K562 (cell line): ENCODE data around the gene ECT2. TPM values are rescaled to one million over a fixed set of nuclear protein-coding genes. Genes with fewer than 3 reads are reported as not detected.
A peak's percentile ranks its signal among the peaks of the same experiment; 100 is the strongest.

Experiments used
- ATAC-seq: fragments of 200-7000 bp; cut with Tn5 transposase; 3 replicates; pipeline ENCODE4 v1.9.1; 2020; ENCODE audit warnings: moderate library complexity
- BruUV-seq: library from RNA; stranded (reverse); fragments of 400-500 nt; replicated peaks from 2 replicates; lab custom pipeline; 2021; lab: Mats Ljungman, UMichigan
- CTCF ChIA-PET: fragments of 300-600 bp; formaldehyde crosslinking; extraction: SDS; loops from one replicate; lab custom pipeline; 2021; ENCODE audit warnings: low intra/inter-chr PET ratio; lab: Yijun Ruan, JAX
- POLR2A ChIA-PET: fragments of 300-600, 350-650 bp; sonication (Branson Sonifier 250); formaldehyde crosslinking; extraction: SDS; loops from one replicate; lab custom pipeline; 2021; ENCODE audit warnings: antibody characterized with exemption, inconsistent platforms; lab: Yijun Ruan, JAX
- DNase-seq, 4 experiments: peaks; one replicate each; pipeline versions ENCODE4 v3.0.0 to v3.0.0-alpha.2; 2011 to 2018; ENCODE audit warnings: low spot score in 3 of 4, mixed read lengths in 3 of 4; ENCODE audit errors: extremely low read depth in 1 of 4
- FAIRE-seq: peaks from 2 replicates; lab custom pipeline; 2011; peaks lifted over from hg19 to GRCh38; lab: Jason Lieb, UNC
- H2AFZ ChIP-seq: 2 replicates; pipeline ENCODE4 v1.6.0; 2011; ENCODE audit warnings: low read depth, low read length, control low read depth, inconsistent platforms
- H3K27ac ChIP-seq: fragments of 200-600 bp; 3 replicates; pipeline ENCODE4 v1.8.0; 2011; ENCODE audit warnings: low read depth, mild to moderate bottlenecking, control low read depth, inconsistent platforms, low read length, moderate library complexity, mixed read lengths; ENCODE audit errors: extremely low read depth
- H3K27me3 ChIP-seq, 2 experiments: fragments of 300-600 bp in 1 of 2; 2 replicates in 1 of 2; 3 replicates in 1 of 2; pipeline versions ENCODE4 v1.6.0 to v1.8.0; 2011; ENCODE audit warnings: inconsistent platforms in 2 of 2, low read length in 2 of 2, mild to moderate bottlenecking in 1 of 2, mixed read lengths in 1 of 2, moderate library complexity in 1 of 2; ENCODE audit not compliant: control insufficient read depth in 2 of 2, insufficient read depth in 2 of 2
- H3K36me3 ChIP-seq: fragments of 300-600 bp; 3 replicates; pipeline ENCODE4 v1.8.0; 2011; ENCODE audit warnings: mild to moderate bottlenecking, low read length, inconsistent platforms; ENCODE audit not compliant: control insufficient read depth, insufficient read depth
- H3K4me1 ChIP-seq, 2 experiments: fragments of 200-600 bp in 1 of 2; replicated peaks in 1 of 2; 2 replicates in 1 of 2; 3 replicates in 1 of 2; pipeline versions ENCODE4 v1.5.1 to v1.8.0; 2011; ENCODE audit warnings: inconsistent platforms in 2 of 2, low read length in 2 of 2, mild to moderate bottlenecking in 1 of 2, mixed read lengths in 1 of 2, moderate library complexity in 1 of 2; ENCODE audit not compliant: control insufficient read depth in 2 of 2, insufficient read depth in 2 of 2
- H3K4me2 ChIP-seq: 2 replicates; pipeline ENCODE4 v1.6.1; 2011; ENCODE audit warnings: low read length, control low read depth, inconsistent platforms, mixed read lengths; ENCODE audit not compliant: insufficient read depth
- H3K4me3 ChIP-seq: fragments of 200-600 bp; sonication (generic), shearing (Covaris generic); 2 replicates; pipeline ENCODE4 v1.5.1; 2016; ENCODE audit warnings: control low read depth, inconsistent platforms
- H3K79me2 ChIP-seq: fragments of 200-600 bp; 3 replicates; pipeline ENCODE4 v1.8.0; 2011; ENCODE audit warnings: low read length, inconsistent platforms; ENCODE audit not compliant: control insufficient read depth, insufficient read depth
- H3K9ac ChIP-seq, 2 experiments: 2 replicates each; pipeline versions ENCODE4 v1.6.0 to v1.6.1; 2011; ENCODE audit warnings: low read depth in 2 of 2, low read length in 2 of 2, control low read depth in 1 of 2, inconsistent platforms in 1 of 2, mild to moderate bottlenecking in 1 of 2, mixed read lengths in 1 of 2; ENCODE audit not compliant: insufficient read depth in 1 of 2
- H3K9me1 ChIP-seq: one replicate; pipeline ENCODE4 v1.6.0; 2011; ENCODE audit warnings: inconsistent platforms, mild to moderate bottlenecking, low read length, moderate library complexity; ENCODE audit not compliant: control insufficient read depth, insufficient read depth
- H3K9me3 ChIP-seq: replicated peaks from 2 replicates; pipeline ENCODE4 v1.5.1; 2011; ENCODE audit warnings: low read depth, low read length, inconsistent platforms; ENCODE audit not compliant: control insufficient read depth, insufficient read depth
- H4K20me1 ChIP-seq: replicated peaks from 2 replicates; pipeline ENCODE4 v1.6.1; 2011; ENCODE audit warnings: low read length, inconsistent platforms, mixed read lengths; ENCODE audit not compliant: control insufficient read depth, insufficient read depth
- ARID4B ChIP-seq: sonication (generic); formaldehyde crosslinking; IDR thresholded peaks from 2 replicates; pipeline ENCODE4 v1.8.0; 2022; ENCODE audit warnings: mild to moderate bottlenecking, missing genetic modification reagents
- KDM1A ChIP-seq, 2 experiments: fragments of 450-650 bp; IDR thresholded peaks; 2 replicates each; pipeline ENCODE4 v1.6.1; 2016; ENCODE audit warnings: mild to moderate bottlenecking in 2 of 2
- ZNF197 ChIP-seq: fragments of 200-800 bp; sonication (Bioruptor generic); IDR thresholded peaks from 2 replicates; pipeline ENCODE4 v1.6.1; 2016; ENCODE audit warnings: low read depth, missing genetic modification characterization, missing compliant biosample characterization
- WGBS: fragments of 100-300 bp; shearing (Covaris generic); methylation state at CpG from one replicate; pipeline ENCODE4 v1.1.6; 2016; ENCODE audit warnings: low coverage, mixed read lengths; ENCODE audit not compliant: insufficient coverage; ENCODE audit errors: missing lambda C conversion rate; 5-methylcytosine and 5-hydroxymethylcytosine counted together
- in situ Hi-C: fragments of 300-500 bp; cut with MboI; formaldehyde crosslinking; loops from 4 replicates; pipeline ENCODE4 v1.15.0; 2018; ENCODE audit warnings: inconsistent platforms, mixed read lengths
- intact Hi-C: fragments of 100-400 bp; cut with micrococcal nuclease; formaldehyde crosslinking; loops from 2 replicates; pipeline ENCODE4 v1.14.2; 2022
- polyA plus RNA-seq, 8 experiments: library from polyadenylated mRNA; depleted of rRNA in 4 of 8; stranded (reverse) in 5 of 8; unstranded in 3 of 8; fragments of >200 nt; fragmentation: Nextera tagmentation in 2 of 8; fragmentation: Illumina TruSeq in 1 of 8; extraction: Ambion mirVana in 2 of 8; extraction: Trizol in 1 of 8; gene quantifications; 2 replicates each; pipeline versions ENCODE4 v1.2.1 to v1.2.3, GENCODE V29; 2011 to 2014; ENCODE audit warnings: inconsistent platforms in 1 of 8, missing spikeins in 1 of 8
- total RNA-seq, 7 experiments: library from RNA; depleted of rRNA in 6 of 7; stranded (reverse); fragments of >200 nt in 6 of 7; fragmentation: Illumina TruSeq in 2 of 7; extraction: Trizol in 2 of 7; gene quantifications; 2 replicates each; pipeline versions ENCODE4 v1.2.1 to v1.2.3, GENCODE V29; 2011 to 2021; ENCODE audit warnings: low replicate concordance in 1 of 7
- TF ChIP-seq, protein P1 (sequence below): fragments of 200-600 bp; sonication (generic); IDR thresholded peaks from one replicate; pipeline ENCODE4 v1.6.1; 2012; ENCODE audit warnings: mild to moderate bottlenecking, low read depth, low read length, inconsistent platforms

ECT2 gene
- total and polyA plus RNA-seq, 9 of the 15 experiments (the other 6 are each of a cell fraction or from before 2014, with no cell fraction given): 19.0 to 53.0 (median 36.5) TPM

DNA sequence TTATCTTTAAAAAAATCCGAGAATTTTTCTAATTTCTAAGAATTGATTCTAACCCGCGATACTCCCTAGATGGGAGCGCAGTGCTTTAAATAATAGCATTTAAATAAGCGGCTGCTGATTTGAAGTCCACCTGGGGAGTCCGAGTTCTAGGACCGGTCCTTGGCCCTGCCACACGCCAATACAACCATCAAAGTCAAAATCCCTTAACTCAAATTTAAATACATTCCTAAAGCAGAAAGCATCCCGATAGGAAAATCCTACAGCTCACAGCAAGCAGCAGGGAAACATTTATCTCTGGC, 508 bp upstream of the ECT2 start:
- ATAC-seq: no peak
- CTCF ChIA-PET: no interaction called here
- Histone ChIP-seq H2AFZ (peak overlapping the region; percentile 85), H3K27me3 (no peaks in the 10 kb centered on the region), H3K36me3 (peaks cover 27% of the 10 kb centered on the region; the same call in 2 of the 3 replicates), H3K9me1 (no peaks in the 10 kb centered on the region), H3K9ac (peak overlapping the region in 1 of 2 experiments; percentile 41; a peak in 1 of 4 replicates), H3K9me3 (no peaks in the 10 kb centered on the region), H4K20me1 (no peaks in the 10 kb centered on the region), H3K27ac (no peak overlapping the region), H3K79me2 (peaks cover 43% of the 10 kb centered on the region), H3K4me1 (peaks cover 0 to 2% of the 10 kb centered on the region in 2 experiments; a peak in 2 of 5 replicates), H3K4me2 (peak overlapping the region; percentile 43), H3K4me3 (peak overlapping the region; percentile 25)
- WGBS: 50% methylated on average over 9 of the region's 9 CpGs
- BruUV-seq: no TSS peak
- DNase-seq: no peak
- in situ Hi-C loops: no loop called here
- intact Hi-C loops: loop anchor here (1.0 kb wide), 1 partner anchor 77 kb away; no protein-coding TSS in a partner anchor
- FAIRE-seq: no peak
- POLR2A ChIA-PET: interaction anchor here (0.6 to 1.3 kb wide), 14 partner anchors 10 to 684 kb away, joined by 3 to 5 read pairs (median 4); partner anchors contain the start of gene NCEH1
- no peak for TF ChIP-seq ARID4B (CRISPR knock-in tag)
- TF ChIP-seq, protein P1, sequence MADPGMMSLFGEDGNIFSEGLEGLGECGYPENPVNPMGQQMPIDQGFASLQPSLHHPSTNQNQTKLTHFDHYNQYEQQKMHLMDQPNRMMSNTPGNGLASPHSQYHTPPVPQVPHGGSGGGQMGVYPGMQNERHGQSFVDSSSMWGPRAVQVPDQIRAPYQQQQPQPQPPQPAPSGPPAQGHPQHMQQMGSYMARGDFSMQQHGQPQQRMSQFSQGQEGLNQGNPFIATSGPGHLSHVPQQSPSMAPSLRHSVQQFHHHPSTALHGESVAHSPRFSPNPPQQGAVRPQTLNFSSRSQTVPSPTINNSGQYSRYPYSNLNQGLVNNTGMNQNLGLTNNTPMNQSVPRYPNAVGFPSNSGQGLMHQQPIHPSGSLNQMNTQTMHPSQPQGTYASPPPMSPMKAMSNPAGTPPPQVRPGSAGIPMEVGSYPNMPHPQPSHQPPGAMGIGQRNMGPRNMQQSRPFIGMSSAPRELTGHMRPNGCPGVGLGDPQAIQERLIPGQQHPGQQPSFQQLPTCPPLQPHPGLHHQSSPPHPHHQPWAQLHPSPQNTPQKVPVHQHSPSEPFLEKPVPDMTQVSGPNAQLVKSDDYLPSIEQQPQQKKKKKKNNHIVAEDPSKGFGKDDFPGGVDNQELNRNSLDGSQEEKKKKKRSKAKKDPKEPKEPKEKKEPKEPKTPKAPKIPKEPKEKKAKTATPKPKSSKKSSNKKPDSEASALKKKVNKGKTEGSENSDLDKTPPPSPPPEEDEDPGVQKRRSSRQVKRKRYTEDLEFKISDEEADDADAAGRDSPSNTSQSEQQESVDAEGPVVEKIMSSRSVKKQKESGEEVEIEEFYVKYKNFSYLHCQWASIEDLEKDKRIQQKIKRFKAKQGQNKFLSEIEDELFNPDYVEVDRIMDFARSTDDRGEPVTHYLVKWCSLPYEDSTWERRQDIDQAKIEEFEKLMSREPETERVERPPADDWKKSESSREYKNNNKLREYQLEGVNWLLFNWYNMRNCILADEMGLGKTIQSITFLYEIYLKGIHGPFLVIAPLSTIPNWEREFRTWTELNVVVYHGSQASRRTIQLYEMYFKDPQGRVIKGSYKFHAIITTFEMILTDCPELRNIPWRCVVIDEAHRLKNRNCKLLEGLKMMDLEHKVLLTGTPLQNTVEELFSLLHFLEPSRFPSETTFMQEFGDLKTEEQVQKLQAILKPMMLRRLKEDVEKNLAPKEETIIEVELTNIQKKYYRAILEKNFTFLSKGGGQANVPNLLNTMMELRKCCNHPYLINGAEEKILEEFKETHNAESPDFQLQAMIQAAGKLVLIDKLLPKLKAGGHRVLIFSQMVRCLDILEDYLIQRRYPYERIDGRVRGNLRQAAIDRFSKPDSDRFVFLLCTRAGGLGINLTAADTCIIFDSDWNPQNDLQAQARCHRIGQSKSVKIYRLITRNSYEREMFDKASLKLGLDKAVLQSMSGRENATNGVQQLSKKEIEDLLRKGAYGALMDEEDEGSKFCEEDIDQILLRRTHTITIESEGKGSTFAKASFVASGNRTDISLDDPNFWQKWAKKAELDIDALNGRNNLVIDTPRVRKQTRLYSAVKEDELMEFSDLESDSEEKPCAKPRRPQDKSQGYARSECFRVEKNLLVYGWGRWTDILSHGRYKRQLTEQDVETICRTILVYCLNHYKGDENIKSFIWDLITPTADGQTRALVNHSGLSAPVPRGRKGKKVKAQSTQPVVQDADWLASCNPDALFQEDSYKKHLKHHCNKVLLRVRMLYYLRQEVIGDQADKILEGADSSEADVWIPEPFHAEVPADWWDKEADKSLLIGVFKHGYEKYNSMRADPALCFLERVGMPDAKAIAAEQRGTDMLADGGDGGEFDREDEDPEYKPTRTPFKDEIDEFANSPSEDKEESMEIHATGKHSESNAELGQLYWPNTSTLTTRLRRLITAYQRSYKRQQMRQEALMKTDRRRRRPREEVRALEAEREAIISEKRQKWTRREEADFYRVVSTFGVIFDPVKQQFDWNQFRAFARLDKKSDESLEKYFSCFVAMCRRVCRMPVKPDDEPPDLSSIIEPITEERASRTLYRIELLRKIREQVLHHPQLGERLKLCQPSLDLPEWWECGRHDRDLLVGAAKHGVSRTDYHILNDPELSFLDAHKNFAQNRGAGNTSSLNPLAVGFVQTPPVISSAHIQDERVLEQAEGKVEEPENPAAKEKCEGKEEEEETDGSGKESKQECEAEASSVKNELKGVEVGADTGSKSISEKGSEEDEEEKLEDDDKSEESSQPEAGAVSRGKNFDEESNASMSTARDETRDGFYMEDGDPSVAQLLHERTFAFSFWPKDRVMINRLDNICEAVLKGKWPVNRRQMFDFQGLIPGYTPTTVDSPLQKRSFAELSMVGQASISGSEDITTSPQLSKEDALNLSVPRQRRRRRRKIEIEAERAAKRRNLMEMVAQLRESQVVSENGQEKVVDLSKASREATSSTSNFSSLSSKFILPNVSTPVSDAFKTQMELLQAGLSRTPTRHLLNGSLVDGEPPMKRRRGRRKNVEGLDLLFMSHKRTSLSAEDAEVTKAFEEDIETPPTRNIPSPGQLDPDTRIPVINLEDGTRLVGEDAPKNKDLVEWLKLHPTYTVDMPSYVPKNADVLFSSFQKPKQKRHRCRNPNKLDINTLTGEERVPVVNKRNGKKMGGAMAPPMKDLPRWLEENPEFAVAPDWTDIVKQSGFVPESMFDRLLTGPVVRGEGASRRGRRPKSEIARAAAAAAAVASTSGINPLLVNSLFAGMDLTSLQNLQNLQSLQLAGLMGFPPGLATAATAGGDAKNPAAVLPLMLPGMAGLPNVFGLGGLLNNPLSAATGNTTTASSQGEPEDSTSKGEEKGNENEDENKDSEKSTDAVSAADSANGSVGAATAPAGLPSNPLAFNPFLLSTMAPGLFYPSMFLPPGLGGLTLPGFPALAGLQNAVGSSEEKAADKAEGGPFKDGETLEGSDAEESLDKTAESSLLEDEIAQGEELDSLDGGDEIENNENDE: no peak
- TF ChIP-seq KDM1A (IDR thresholded peaks at IDR 0.05): peak; percentile 80 to 86; a peak in 2 of 4 replicates
- TF ChIP-seq ZNF197 (CRISPR knock-in tag): no peak
